ENCODE measurements around the gene TMEM235.

DNA sequence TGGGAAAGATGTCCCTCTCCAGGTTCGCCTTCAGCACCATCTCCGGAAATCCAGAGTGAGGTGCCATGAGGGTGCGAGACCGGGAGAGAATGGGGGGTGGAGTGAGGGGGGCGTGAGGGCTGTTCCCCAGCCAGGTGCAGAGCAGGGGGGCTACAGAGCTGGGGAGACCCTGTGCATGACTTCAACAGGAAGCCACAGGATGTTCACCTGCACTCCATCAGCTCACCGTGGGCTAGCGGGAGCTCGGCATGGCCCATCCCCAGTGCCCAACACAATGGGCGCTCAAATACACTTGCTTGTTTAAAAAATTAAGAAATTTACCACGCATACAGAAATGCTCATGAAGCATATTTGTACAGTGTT, 27.7 kb downstream of the TMEM235 start:
- TF ChIP-seq, protein P1, sequence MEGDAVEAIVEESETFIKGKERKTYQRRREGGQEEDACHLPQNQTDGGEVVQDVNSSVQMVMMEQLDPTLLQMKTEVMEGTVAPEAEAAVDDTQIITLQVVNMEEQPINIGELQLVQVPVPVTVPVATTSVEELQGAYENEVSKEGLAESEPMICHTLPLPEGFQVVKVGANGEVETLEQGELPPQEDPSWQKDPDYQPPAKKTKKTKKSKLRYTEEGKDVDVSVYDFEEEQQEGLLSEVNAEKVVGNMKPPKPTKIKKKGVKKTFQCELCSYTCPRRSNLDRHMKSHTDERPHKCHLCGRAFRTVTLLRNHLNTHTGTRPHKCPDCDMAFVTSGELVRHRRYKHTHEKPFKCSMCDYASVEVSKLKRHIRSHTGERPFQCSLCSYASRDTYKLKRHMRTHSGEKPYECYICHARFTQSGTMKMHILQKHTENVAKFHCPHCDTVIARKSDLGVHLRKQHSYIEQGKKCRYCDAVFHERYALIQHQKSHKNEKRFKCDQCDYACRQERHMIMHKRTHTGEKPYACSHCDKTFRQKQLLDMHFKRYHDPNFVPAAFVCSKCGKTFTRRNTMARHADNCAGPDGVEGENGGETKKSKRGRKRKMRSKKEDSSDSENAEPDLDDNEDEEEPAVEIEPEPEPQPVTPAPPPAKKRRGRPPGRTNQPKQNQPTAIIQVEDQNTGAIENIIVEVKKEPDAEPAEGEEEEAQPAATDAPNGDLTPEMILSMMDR (IDR thresholded peaks at IDR 0.05): no peak
- TF ChIP-seq POLR2AphosphoS5 (IDR thresholded peaks at IDR 0.05): no peak
